OCI-LY1 (cell line): ENCODE data around the gene PCP4.

ENCODE experiments used
- EZH2 ChIP-seq: fragments of 200-600 bp; sonication (generic), shearing (Covaris generic); IDR thresholded peaks from 2 replicates; pipeline ENCODE4 v1.8.0; 2017; ENCODE audit warnings: borderline replicate concordance, mixed run types, mild to moderate bottlenecking, antibody characterized with exemption, low read length, moderate library complexity, mixed read lengths
- TF ChIP-seq, protein P1 (sequence below): fragments of 200-600 bp; sonication (generic), shearing (Covaris generic); IDR thresholded peaks from 2 replicates; pipeline ENCODE4 v1.5.1; 2017; ENCODE audit warnings: mild to moderate bottlenecking, antibody characterized with exemption, low read length, moderate library complexity, mixed read lengths

DNA sequence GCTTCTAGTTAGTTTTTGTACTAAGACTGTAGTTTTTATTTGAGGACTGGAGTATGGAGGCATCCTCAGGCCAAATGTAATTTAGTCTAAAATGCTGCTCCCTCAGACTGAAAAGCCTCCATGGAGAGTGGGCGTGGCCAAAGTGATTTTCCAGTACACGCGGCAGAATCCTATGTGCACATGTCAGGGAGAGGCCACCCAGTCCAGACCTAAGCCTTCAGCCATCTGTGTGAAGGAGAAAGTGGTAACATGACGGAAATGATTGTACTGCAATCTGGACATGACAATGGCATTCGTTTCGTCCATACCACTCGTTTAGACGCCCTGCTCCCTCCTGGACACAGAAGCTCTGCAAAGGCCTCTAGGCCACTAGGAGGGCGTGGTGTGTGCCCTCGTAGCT lies 56.2 kb downstream of the PCP4 start:
- TF ChIP-seq EZH2 = no peak
- TF ChIP-seq, protein P1, sequence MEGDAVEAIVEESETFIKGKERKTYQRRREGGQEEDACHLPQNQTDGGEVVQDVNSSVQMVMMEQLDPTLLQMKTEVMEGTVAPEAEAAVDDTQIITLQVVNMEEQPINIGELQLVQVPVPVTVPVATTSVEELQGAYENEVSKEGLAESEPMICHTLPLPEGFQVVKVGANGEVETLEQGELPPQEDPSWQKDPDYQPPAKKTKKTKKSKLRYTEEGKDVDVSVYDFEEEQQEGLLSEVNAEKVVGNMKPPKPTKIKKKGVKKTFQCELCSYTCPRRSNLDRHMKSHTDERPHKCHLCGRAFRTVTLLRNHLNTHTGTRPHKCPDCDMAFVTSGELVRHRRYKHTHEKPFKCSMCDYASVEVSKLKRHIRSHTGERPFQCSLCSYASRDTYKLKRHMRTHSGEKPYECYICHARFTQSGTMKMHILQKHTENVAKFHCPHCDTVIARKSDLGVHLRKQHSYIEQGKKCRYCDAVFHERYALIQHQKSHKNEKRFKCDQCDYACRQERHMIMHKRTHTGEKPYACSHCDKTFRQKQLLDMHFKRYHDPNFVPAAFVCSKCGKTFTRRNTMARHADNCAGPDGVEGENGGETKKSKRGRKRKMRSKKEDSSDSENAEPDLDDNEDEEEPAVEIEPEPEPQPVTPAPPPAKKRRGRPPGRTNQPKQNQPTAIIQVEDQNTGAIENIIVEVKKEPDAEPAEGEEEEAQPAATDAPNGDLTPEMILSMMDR = no peak
